Right lobe of liver (tissue), 6 donors: ENCODE measurements around the gene PODXL2. TPM values are rescaled to one million over a fixed set of nuclear protein-coding genes. Genes with fewer than 3 reads are reported as not detected.

Experiments used
- ATAC-seq, 4 donors: fragments of 200-7000 bp; cut with Tn5 transposase; one replicate each; pipeline ENCODE4 v1.9.1; 2020; ENCODE audit warnings: mild to moderate bottlenecking in 4 of 4, moderate library complexity in 4 of 4
- DNase-seq, 3 donors: peaks; one replicate each; pipeline ENCODE4 v3.0.0-alpha.2; 2020
- H3K27ac ChIP-seq, 3 donors: fragments of 200-600 bp; one replicate each; pipeline ENCODE4 v1.8.0; 2022
- H3K27me3 ChIP-seq, 2 donors: fragments of 200-600 bp; one replicate each; pipeline ENCODE4 v1.8.0; 2022
- H3K36me3 ChIP-seq, 4 donors: fragments of 200-600 bp; sonication (generic) in 1 of 4; one replicate each; pipeline versions ENCODE4 v1.5.1 to v1.8.0; 2017 to 2022; ENCODE audit warnings: control low read depth in 1 of 4
- H3K4me1 ChIP-seq, 4 donors: fragments of 200-600 bp; sonication (generic) in 1 of 4; one replicate each; pipeline versions ENCODE4 v1.5.1 to v1.8.0; 2017 to 2022; ENCODE audit warnings: control low read depth in 1 of 4
- H3K4me3 ChIP-seq, 3 donors: fragments of 200-600 bp; one replicate each; pipeline ENCODE4 v1.8.0; 2022
- H3K9me3 ChIP-seq, 4 donors: fragments of 200-600 bp; sonication (generic) in 1 of 4; one replicate each; pipeline versions ENCODE4 v1.5.1 to v1.8.0; 2017 to 2022; ENCODE audit warnings: control low read depth in 1 of 4
- CTCF ChIP-seq, 4 donors: fragments of 200-600 bp in 3 of 4; fragments of 450-650 bp in 1 of 4; IDR thresholded peaks; one replicate each; pipeline versions ENCODE4 v1.5.1 to v1.8.0; 2016 to 2022; ENCODE audit warnings: antibody characterized with exemption in 4 of 4, mild to moderate bottlenecking in 2 of 4
- POLR2A ChIP-seq: fragments of 450-650 bp; IDR thresholded peaks from one replicate; pipeline ENCODE4 v1.6.1; 2017; ENCODE audit warnings: antibody characterized with exemption, mild to moderate bottlenecking
- WGBS: methylation state at CpG from one replicate; pipeline ENCODE4 v1.1.6; 2018; ENCODE audit warnings: low coverage, low lambda C conversion rate; ENCODE audit not compliant: insufficient coverage; ENCODE audit errors: missing lambda C conversion rate; 5-methylcytosine and 5-hydroxymethylcytosine counted together
- intact Hi-C, 2 donors: fragments of 100-400 bp; cut with DNase I; formaldehyde crosslinking; loops; one replicate each; pipeline versions ENCODE4 v1.11.2 to v1.14.1; 2022
- total RNA-seq, 6 experiments: library from RNA; depleted of rRNA in 2 of 6; stranded (reverse); fragments of >200 nt in 2 of 6; fragmentation: NEBNext Ultra II Directional in 3 of 6; extraction: Animal tissue kit (Norgen Biotek cat#: 25700) in 3 of 6; gene quantifications; one replicate each; pipeline versions ENCODE4 v1.1.0 to v1.2.4, GENCODE V29; 2016 to 2023
- donor health status: DM: no; HTN: yes; CAD: no.
- donor health status: DM: no; HTN: no; CAD: no.
- donor health status: DM: no; HTN: no; CAD: no.
- donor health status: DM: no; HTN: yes; CAD: no.
- donor health status: DM: no; HTN: yes; CAD: no.

Gene PODXL2
- total RNA-seq, 6 experiments from 2014 or later, result 0.19 to 1.6 (median 0.63) TPM

GRCh38 chr3:127612966-127613365 is 16.0 kb upstream of the PODXL2 start:
- H3K27me3 ChIP-seq, result no peaks in the 10 kb centered on the region
- intact Hi-C loops, result no loop called here
- ATAC-seq (peak in 3 of 4 donors; percentile 9 to 12 (median 10)), DNase-seq (peak in 1 of 3 donors; percentile 22)
- H3K36me3 ChIP-seq, result peaks cover 0 to 5% (median 0%) of the 10 kb centered on the region in 4 donors
- H3K9me3 ChIP-seq, result no peaks in the 10 kb centered on the region
- 13% methylated on average over 3 of the region's 6 CpGs for WGBS
- TF ChIP-seq CTCF (IDR thresholded peaks at IDR 0.05) (no peak), POLR2A (no peak)
- H3K4me3 ChIP-seq, result no peak overlapping the region
- peak overlapping the region in 1 of 3 donors; percentile 55 for H3K27ac ChIP-seq
- H3K4me1 ChIP-seq, result peaks cover 0 to 16% (median 4%) of the 10 kb centered on the region in 4 donors

- Histone ChIP-seq H3K4me3 (no peak overlapping the region), H3K36me3 (peaks cover 0 to 5% (median 0%) of the 10 kb centered on the region in 4 donors), H3K27ac (peak overlapping the region in 1 of 3 donors; percentile 55), H3K9me3 (no peaks in the 10 kb centered on the region), H3K4me1 (peaks cover 0 to 16% (median 4%) of the 10 kb centered on the region in 4 donors), H3K27me3 (no peaks in the 10 kb centered on the region)
- intact Hi-C loops, result no loop called here
- ATAC-seq (peak; percentile 90 to 98 (median 96)), DNase-seq (peak; percentile 79 to 92 (median 86))
- TF ChIP-seq CTCF (IDR thresholded peaks at IDR 0.05) (no peak), POLR2A (no peak)
These were observed 15.6 kb upstream of the PODXL2 start for GRCh38 chr3:127613406-127613805.

- DNase-seq (no peak), ATAC-seq (no peak)
- no peaks in the 10 kb centered on the region for H3K9me3 ChIP-seq
- TF ChIP-seq POLR2A, result no peak
- no peak for TF ChIP-seq CTCF (IDR thresholded peaks at IDR 0.05)
- H3K27ac ChIP-seq, result no peak overlapping the region
- no peak overlapping the region for H3K4me3 ChIP-seq
- intact Hi-C loops, result no loop called here
- H3K27me3 ChIP-seq, result no peaks in the 10 kb centered on the region
- H3K36me3 ChIP-seq, result peaks cover 0 to 5% (median 0%) of the 10 kb centered on the region in 4 donors
- peaks cover 0 to 16% (median 4%) of the 10 kb centered on the region in 4 donors for H3K4me1 ChIP-seq
- 84% methylated on average over 4 of the region's 4 CpGs for WGBS
These were observed 13.9 kb upstream of the PODXL2 start for GRCh38 chr3:127614928-127615589.

GRCh38 chr3:127615631-127616305 is 13.2 kb upstream of the PODXL2 start:
- 92% methylated on average over 4 of the region's 6 CpGs for WGBS
- peaks cover 0 to 5% (median 0%) of the 10 kb centered on the region in 4 donors for H3K36me3 ChIP-seq

More at GRCh38 chr3:127615631-127616305, 13.2 kb upstream of the PODXL2 start:
- intact Hi-C loops, result no loop called here
- Histone ChIP-seq H3K4me3 (no peak overlapping the region), H3K27ac (no peak overlapping the region), H3K27me3 (no peaks in the 10 kb centered on the region), H3K9me3 (no peaks in the 10 kb centered on the region), H3K4me1 (peaks cover 0 to 16% (median 4%) of the 10 kb centered on the region in 4 donors)
- ATAC-seq (no peak), DNase-seq (peak in 1 of 3 donors; percentile 10)
- TF ChIP-seq CTCF (IDR thresholded peaks at IDR 0.05) (no peak), POLR2A (no peak)
